OCI-LY7 (cell line): ENCODE data around the gene NFATC2. TPM values are rescaled to one million over a fixed set of nuclear protein-coding genes. Genes with fewer than 3 reads are reported as not detected.

Experiments
- BruUV-seq: library from RNA; stranded (reverse); fragments of 400-500 nt; replicated peaks from 2 replicates; lab custom pipeline; 2021; lab: Mats Ljungman, UMichigan
- CTCF ChIA-PET: fragments of 300-600 bp; sonication (Branson Sonifier 250); formaldehyde crosslinking; loops from one replicate; lab custom pipeline; 2022; ENCODE audit warnings: antibody characterized with exemption; ENCODE audit not compliant: unreplicated experiment; lab: Charles Lee
- POLR2A ChIA-PET: fragments of 300-600 bp; sonication (Branson Sonifier 250); formaldehyde crosslinking; loops from one replicate; lab custom pipeline; 2022; ENCODE audit warnings: antibody characterized with exemption; lab: Charles Lee
- DNase-seq: peaks from one replicate; pipeline ENCODE4 v3.0.0-alpha.2; 2015; ENCODE audit warnings: low spot score
- H2AFZ ChIP-seq: fragments of 200-600 bp; sonication (generic), shearing (Covaris generic); 2 replicates; pipeline ENCODE4 v1.6.1; 2014; ENCODE audit warnings: mild to moderate bottlenecking, antibody characterized with exemption, low read length, moderate library complexity
- H3K27ac ChIP-seq: fragments of 200-600 bp; sonication (generic); 2 replicates; pipeline ENCODE4 v1.5.1; 2014; ENCODE audit warnings: mixed run types, low read depth, mild to moderate bottlenecking, moderate library complexity, low read length, inconsistent platforms; ENCODE audit not compliant: poor library complexity, severe bottlenecking
- H3K36me3 ChIP-seq: fragments of 200-600 bp; sonication (generic); 2 replicates; pipeline ENCODE4 v1.6.1; 2014; ENCODE audit warnings: mild to moderate bottlenecking, antibody characterized with exemption, low read length, moderate library complexity, mixed read lengths; ENCODE audit not compliant: insufficient read depth
- H3K4me1 ChIP-seq: fragments of 200-600 bp; sonication (generic); 2 replicates; pipeline ENCODE4 v1.5.1; 2014; ENCODE audit warnings: mild to moderate bottlenecking, low read length; ENCODE audit not compliant: insufficient read depth, poor library complexity, severe bottlenecking
- H3K4me2 ChIP-seq: fragments of 200-600 bp; sonication (generic); 2 replicates; pipeline ENCODE4 v1.6.1; 2014; ENCODE audit warnings: mild to moderate bottlenecking, low read length
- H3K4me3 ChIP-seq: fragments of 200-600 bp; sonication (generic); 2 replicates; pipeline ENCODE4 v1.5.1; 2014; ENCODE audit warnings: mild to moderate bottlenecking, low read depth, low read length; ENCODE audit not compliant: poor library complexity, severe bottlenecking
- H3K79me2 ChIP-seq: fragments of 200-600 bp; sonication (generic); 2 replicates; pipeline ENCODE4 v1.6.1; 2016; ENCODE audit warnings: low read depth, mild to moderate bottlenecking, low read length, moderate library complexity, mixed read lengths; ENCODE audit not compliant: insufficient read depth
- H3K9me2 ChIP-seq: fragments of 200-600 bp; sonication (generic); 2 replicates; pipeline ENCODE4 v1.6.1; 2016; ENCODE audit warnings: mild to moderate bottlenecking, low read length, mixed read lengths; ENCODE audit not compliant: insufficient read depth
- H3K9me3 ChIP-seq: fragments of 200-600 bp; sonication (generic); 2 replicates; pipeline ENCODE4 v1.6.1; 2014; ENCODE audit warnings: mild to moderate bottlenecking, mixed run types, low read length, mixed read lengths
- H4K20me1 ChIP-seq: fragments of 200-600 bp; sonication (generic); 2 replicates; pipeline ENCODE4 v1.6.1; 2014; ENCODE audit warnings: mild to moderate bottlenecking, antibody characterized with exemption, low read length, moderate library complexity, mixed read lengths; ENCODE audit not compliant: insufficient read depth
- EZH2phosphoT487 ChIP-seq: fragments of 200-600 bp; sonication (generic); IDR thresholded peaks from 2 replicates; pipeline ENCODE4 v1.6.1; 2018; ENCODE audit warnings: low read depth, borderline replicate concordance, mild to moderate bottlenecking, mixed run types, antibody characterized with exemption, low read length, moderate library complexity, mixed read lengths
- intact Hi-C: fragments of 100-400 bp; cut with micrococcal nuclease; formaldehyde crosslinking; loops from one replicate; pipeline ENCODE4 v1.10.0; 2022; ENCODE audit not compliant: unreplicated experiment
- total RNA-seq, 2 experiments: library from RNA; depleted of rRNA in 1 of 2; stranded (reverse); fragments of >200 nt in 1 of 2; shearing (Covaris generic) in 1 of 2; gene quantifications; 2 replicates each; pipeline ENCODE4 v1.2.3, GENCODE V29; 2014 to 2022
- TF ChIP-seq, protein P1 (sequence below): fragments of 200-600 bp; sonication (generic); conservative IDR thresholded peaks from 2 replicates; pipeline ENCODE4 v1.5.1; 2014; ENCODE audit warnings: mild to moderate bottlenecking, antibody characterized with exemption, low read length, moderate library complexity, mixed read lengths

Gene NFATC2
- total RNA-seq, 2 experiments from 2014 or later = 12.5 to 43.8 TPM

- Histone ChIP-seq H3K36me3 (peaks cover 87% of the 10 kb centered on the region), H3K9me2 (no peaks in the 10 kb centered on the region), H3K4me2 (no peak overlapping the region), H3K9me3 (no peaks in the 10 kb centered on the region), H3K4me3 (no peak overlapping the region), H3K4me1 (peaks cover 31% of the 10 kb centered on the region), H4K20me1 (no peaks in the 10 kb centered on the region), H3K79me2 (no peaks in the 10 kb centered on the region), H2AFZ (no peak overlapping the region), H3K27ac (no peak overlapping the region)
- BruUV-seq = no TSS peak
- TF ChIP-seq, protein P1, sequence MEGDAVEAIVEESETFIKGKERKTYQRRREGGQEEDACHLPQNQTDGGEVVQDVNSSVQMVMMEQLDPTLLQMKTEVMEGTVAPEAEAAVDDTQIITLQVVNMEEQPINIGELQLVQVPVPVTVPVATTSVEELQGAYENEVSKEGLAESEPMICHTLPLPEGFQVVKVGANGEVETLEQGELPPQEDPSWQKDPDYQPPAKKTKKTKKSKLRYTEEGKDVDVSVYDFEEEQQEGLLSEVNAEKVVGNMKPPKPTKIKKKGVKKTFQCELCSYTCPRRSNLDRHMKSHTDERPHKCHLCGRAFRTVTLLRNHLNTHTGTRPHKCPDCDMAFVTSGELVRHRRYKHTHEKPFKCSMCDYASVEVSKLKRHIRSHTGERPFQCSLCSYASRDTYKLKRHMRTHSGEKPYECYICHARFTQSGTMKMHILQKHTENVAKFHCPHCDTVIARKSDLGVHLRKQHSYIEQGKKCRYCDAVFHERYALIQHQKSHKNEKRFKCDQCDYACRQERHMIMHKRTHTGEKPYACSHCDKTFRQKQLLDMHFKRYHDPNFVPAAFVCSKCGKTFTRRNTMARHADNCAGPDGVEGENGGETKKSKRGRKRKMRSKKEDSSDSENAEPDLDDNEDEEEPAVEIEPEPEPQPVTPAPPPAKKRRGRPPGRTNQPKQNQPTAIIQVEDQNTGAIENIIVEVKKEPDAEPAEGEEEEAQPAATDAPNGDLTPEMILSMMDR = no peak
- no peak for TF ChIP-seq EZH2phosphoT487
- ChIA-PET POLR2A (no interaction called here), CTCF (no interaction called here)
- intact Hi-C loops = no loop called here
- DNase-seq = no peak
Observed at GRCh38 chr20:51394706-51395105, 147.8 kb downstream of the NFATC2 start.

GRCh38 chr20:51393571-51393970 lies 148.9 kb downstream of the NFATC2 start:
- BruUV-seq = no TSS peak
- peaks cover 31% of the 10 kb centered on the region for H3K4me1 ChIP-seq
- H3K36me3 ChIP-seq = peaks cover 87% of the 10 kb centered on the region
- H2AFZ ChIP-seq = no peak overlapping the region
- intact Hi-C loops = no loop called here
- H3K79me2 ChIP-seq = peaks cover 3% of the 10 kb centered on the region; the same call in 1 of the 2 replicates
- H3K27ac ChIP-seq = no peak overlapping the region
- POLR2A ChIA-PET = no interaction called here
- TF ChIP-seq, protein P1 = no peak
- no peak for TF ChIP-seq EZH2phosphoT487
- H3K9me3 ChIP-seq = peaks cover 6% of the 10 kb centered on the region; the same call in 1 of the 2 replicates
- CTCF ChIA-PET = no interaction called here
- no peak for DNase-seq
- H3K4me2 ChIP-seq = no peak overlapping the region
- no peaks in the 10 kb centered on the region for H4K20me1 ChIP-seq
- H3K9me2 ChIP-seq = no peaks in the 10 kb centered on the region
- H3K4me3 ChIP-seq = no peak overlapping the region

DNA sequence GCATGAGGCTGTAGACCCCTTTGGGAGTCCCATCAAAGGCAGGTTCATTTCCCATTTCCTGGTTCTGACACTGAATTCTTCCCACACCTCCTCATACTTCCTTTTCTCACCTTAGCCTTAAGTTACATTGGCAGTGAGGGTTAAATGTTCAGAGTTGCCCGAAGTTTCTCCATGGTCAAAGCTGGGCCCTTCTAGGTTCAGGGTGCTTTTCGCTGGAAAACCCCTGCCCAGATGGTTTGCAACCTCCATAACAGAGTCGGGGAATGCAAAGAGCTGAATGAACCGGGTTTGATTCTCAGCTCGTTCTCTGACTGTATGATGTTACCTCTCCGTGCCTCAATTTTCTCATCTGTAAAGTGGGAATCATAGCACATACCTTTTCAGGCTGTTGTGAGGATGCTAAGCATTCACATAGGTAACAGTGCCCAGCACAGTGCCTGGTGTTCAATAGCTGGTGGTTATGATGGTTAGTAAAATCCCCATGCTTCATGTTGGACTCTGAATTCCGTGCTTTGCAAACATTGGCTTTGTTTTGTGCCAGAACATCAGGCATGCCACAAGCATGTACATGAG lies 149.8 kb downstream of the NFATC2 start:
- H4K20me1 ChIP-seq = no peaks in the 10 kb centered on the region
- TF ChIP-seq, protein P1 = no peak
- no peak for TF ChIP-seq EZH2phosphoT487
- CTCF ChIA-PET = no interaction called here
- POLR2A ChIA-PET = interaction anchor here (1.0 kb wide), 1 partner anchor 12 kb away, joined by 4 read pairs; no protein-coding TSS in a partner anchor
- peaks cover 4% of the 10 kb centered on the region; the same call in 1 of the 2 replicates for H3K79me2 ChIP-seq
- no peak overlapping the region for H3K27ac ChIP-seq
- H3K9me3 ChIP-seq = peaks cover 8% of the 10 kb centered on the region; the same call in 1 of the 2 replicates
- no peak overlapping the region for H3K4me3 ChIP-seq
- no TSS peak for BruUV-seq
- H2AFZ ChIP-seq = no peak overlapping the region
- H3K9me2 ChIP-seq = no peaks in the 10 kb centered on the region
- intact Hi-C loops = no loop called here
- DNase-seq = no peak
- H3K4me2 ChIP-seq = no peak overlapping the region
- peaks cover 86% of the 10 kb centered on the region for H3K36me3 ChIP-seq
- peaks cover 38% of the 10 kb centered on the region for H3K4me1 ChIP-seq
